Kidney (tissue), 14 donors: ENCODE data around the gene CDC42BPG. TPM values are rescaled to one million over a fixed set of nuclear protein-coding genes. Genes with fewer than 3 reads are reported as not detected.
A peak's percentile ranks its signal among the peaks of the same experiment; 100 is the strongest.

Experiments used
- DNase-seq, 5 donors: peaks; one replicate each; pipeline ENCODE4 v3.0.0-alpha.2; 2013 to 2020
- FAIRE-seq: peaks from 2 replicates; lab custom pipeline; 2012; peaks lifted over from hg19 to GRCh38; lab: Jason Lieb, UNC
- H3K27ac ChIP-seq, 2 donors: one replicate each; pipeline ENCODE4 v1.7.0; 2013; ENCODE audit warnings: low read depth in 2 of 2, low read length in 2 of 2, inconsistent platforms in 1 of 2
- H3K27me3 ChIP-seq: one replicate; pipeline ENCODE4 v1.7.1; 2013; ENCODE audit warnings: low read length, inconsistent platforms; ENCODE audit not compliant: control insufficient read depth, insufficient read depth
- H3K36me3 ChIP-seq, 3 donors: one replicate each; pipeline versions ENCODE4 v1.7.0 to v1.7.1; 2013; ENCODE audit warnings: low read length in 3 of 3, control low read depth in 1 of 3, inconsistent platforms in 1 of 3; ENCODE audit not compliant: insufficient read depth in 3 of 3, control insufficient read depth in 2 of 3
- H3K4me1 ChIP-seq, 3 donors: one replicate each; pipeline versions ENCODE4 v1.7.0 to v1.7.1; 2013; ENCODE audit warnings: low read length in 3 of 3, inconsistent platforms in 1 of 3, low read depth in 1 of 3; ENCODE audit not compliant: control insufficient read depth in 2 of 3, insufficient read depth in 2 of 3
- H3K4me3 ChIP-seq, 3 donors: one replicate each; pipeline versions ENCODE4 v1.7.0 to v1.8.1; 2013; ENCODE audit warnings: low read length in 3 of 3, control low read depth in 1 of 3, inconsistent platforms in 1 of 3
- H3K9ac ChIP-seq, 3 donors: one replicate each; pipeline versions ENCODE4 v1.7.0 to v1.7.1; 2013; ENCODE audit warnings: low read length in 3 of 3, control low read depth in 1 of 3, inconsistent platforms in 1 of 3
- H3K9me3 ChIP-seq, 3 donors: one replicate each; pipeline versions ENCODE4 v1.7.0 to v1.7.1; 2013; ENCODE audit warnings: low read length in 3 of 3, control low read depth in 1 of 3, inconsistent platforms in 1 of 3; ENCODE audit not compliant: control insufficient read depth in 2 of 3, insufficient read depth in 1 of 3
- intact Hi-C: fragments of 100-400 bp; cut with DNase I; formaldehyde crosslinking; loops from one replicate; pipeline ENCODE4 v1.11.1; 2022
- polyA plus RNA-seq: library from polyadenylated mRNA; stranded (reverse); fragments of 350-450 nt; fragmentation: Illumina TruSeq; extraction: RNeasy Lipid Tissue Mini Kit (QIAGEN cat#74804); gene quantifications from one replicate; pipeline ENCODE4 v1.2.3, GENCODE V29; 2014; ENCODE audit warnings: low read depth, low replicate concordance; ENCODE audit not compliant: insufficient read depth
- total RNA-seq: library from RNA; stranded (reverse); fragmentation: NEBNext Ultra II Directional; extraction: Animal tissue kit (Norgen Biotek cat#: 25700); gene quantifications from one replicate; pipeline ENCODE4 v1.2.1, GENCODE V29; 2021
- TF ChIP-seq, protein P1 (sequence below): IDR thresholded peaks from 3 replicates; pipeline ENCODE4 v1.5.1; 2012; ENCODE audit warnings: mild to moderate bottlenecking, moderate library complexity, borderline replicate concordance; ENCODE audit not compliant: insufficient read depth; ENCODE audit errors: extremely low read depth
- donor health status: control.
- donor health status: control.
- donor health status: control.
- donor health status: control.
- donor health status: control.
- donor health status: DM: yes; HTN: yes; CAD: no.
- donor health status: Normal renal cell carcinoma (clear cell type).

Gene CDC42BPG
- total and polyA plus RNA-seq, 2 donors from 2014 or later, result 4.5 to 20.7 TPM

DNA sequence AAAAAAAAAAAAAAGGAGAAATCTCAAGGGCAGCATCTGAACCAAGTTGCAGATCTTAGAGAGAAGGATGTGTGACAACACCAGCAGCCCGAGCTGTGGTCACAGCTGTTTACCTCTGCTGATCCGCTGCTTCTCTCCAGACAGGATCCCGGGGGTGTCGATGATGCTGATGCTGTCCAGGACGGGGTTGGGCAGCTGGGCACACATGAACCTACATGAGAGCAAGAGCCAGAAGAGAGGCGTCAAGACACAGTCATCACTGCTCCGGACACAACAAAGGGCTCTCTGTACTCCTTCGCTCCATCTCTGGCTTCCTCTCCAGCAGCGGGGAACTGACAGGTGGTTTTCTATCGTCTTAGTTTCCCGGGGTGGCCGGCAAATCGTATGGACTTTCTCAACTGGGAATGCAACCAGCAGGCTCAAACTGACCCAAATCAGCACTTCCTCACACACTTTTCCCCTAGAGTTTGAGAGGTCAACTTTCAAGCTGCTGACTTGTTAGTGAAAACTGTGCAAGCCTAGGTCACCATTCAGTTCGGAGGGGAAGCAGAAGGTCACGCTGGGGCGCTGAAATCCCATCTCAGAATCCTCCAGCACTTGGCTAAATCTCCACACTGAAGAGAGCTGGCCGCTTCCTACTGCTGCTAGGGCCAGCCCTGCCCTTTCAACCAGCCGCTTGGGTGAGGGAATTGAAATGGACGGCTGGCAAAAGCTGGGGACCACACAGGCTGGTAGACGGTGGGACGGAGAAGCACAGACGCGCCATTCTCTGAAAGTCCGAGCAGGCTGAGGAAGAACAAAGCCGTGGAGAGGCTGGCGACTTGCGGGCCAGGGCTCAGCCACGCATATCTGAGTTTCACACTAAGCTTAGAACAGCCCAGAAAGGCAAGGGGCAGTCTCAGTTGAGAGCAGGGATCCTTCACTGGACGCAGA is 30.1 kb upstream of the CDC42BPG start:
- DNase-seq (peak in 1 of 5 donors; percentile 49), FAIRE-seq (no peak)
- TF ChIP-seq, protein P1, sequence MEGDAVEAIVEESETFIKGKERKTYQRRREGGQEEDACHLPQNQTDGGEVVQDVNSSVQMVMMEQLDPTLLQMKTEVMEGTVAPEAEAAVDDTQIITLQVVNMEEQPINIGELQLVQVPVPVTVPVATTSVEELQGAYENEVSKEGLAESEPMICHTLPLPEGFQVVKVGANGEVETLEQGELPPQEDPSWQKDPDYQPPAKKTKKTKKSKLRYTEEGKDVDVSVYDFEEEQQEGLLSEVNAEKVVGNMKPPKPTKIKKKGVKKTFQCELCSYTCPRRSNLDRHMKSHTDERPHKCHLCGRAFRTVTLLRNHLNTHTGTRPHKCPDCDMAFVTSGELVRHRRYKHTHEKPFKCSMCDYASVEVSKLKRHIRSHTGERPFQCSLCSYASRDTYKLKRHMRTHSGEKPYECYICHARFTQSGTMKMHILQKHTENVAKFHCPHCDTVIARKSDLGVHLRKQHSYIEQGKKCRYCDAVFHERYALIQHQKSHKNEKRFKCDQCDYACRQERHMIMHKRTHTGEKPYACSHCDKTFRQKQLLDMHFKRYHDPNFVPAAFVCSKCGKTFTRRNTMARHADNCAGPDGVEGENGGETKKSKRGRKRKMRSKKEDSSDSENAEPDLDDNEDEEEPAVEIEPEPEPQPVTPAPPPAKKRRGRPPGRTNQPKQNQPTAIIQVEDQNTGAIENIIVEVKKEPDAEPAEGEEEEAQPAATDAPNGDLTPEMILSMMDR, result no peak
- Histone ChIP-seq H3K27me3 (no peaks in the 10 kb centered on the region), H3K4me3 (peak overlapping the region in 2 of 3 donors; percentile 32 to 97), H3K36me3 (peaks cover 0 to 10% (median 4%) of the 10 kb centered on the region in 3 donors), H3K9ac (peak overlapping the region in 1 of 3 donors; percentile 86), H3K27ac (peak overlapping the region; percentile 58 to 86), H3K9me3 (no peaks in the 10 kb centered on the region), H3K4me1 (peaks cover 0 to 71% (median 52%) of the 10 kb centered on the region in 3 donors)
- intact Hi-C loops, result no loop called here

DNA sequence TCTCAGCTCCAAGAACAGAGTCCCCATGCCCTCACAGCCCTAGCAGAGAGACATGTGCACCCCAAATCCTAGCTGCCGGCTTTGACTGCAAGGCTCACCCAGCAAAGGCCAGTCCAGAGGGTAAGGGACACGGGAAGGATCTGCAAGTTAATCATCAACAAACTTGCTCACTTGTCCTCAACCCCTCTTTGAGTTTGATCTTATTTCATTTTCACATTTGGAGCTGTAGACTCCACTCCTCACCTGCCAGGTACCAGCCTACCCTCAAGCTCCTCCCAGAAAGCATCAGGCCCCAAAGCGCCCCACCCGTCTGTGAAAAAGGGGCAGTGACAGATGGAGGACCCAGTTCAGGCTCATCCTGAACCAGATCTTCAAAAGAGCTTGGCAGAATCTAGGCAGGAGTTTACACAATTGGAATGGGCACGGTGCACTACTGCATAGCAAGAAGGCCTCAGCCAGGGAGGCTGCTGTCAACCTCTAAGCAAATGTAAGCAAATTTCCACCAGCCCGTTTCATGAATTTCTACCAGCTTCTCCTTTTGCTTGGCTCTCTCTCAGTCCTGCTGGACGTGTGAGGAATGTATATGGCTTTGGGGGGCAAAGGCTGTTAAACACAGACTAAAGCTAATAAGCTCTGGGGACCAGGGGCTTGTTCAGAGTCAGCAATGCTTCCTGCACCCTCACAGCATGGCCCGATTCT is 28.5 kb upstream of the CDC42BPG start:
- no peaks in the 10 kb centered on the region for H3K27me3 ChIP-seq
- H3K36me3 ChIP-seq, result peaks cover 0 to 10% (median 4%) of the 10 kb centered on the region in 3 donors
- no peak overlapping the region for H3K27ac ChIP-seq
- H3K9ac ChIP-seq, result no peak overlapping the region
- H3K9me3 ChIP-seq, result no peaks in the 10 kb centered on the region
- DNase-seq, result no peak
- H3K4me1 ChIP-seq, result peaks cover 0 to 69% (median 52%) of the 10 kb centered on the region in 3 donors
- no peak for FAIRE-seq
- peak overlapping the region in 1 of 3 donors; percentile 19 for H3K4me3 ChIP-seq
- TF ChIP-seq, protein P1, result no peak
- intact Hi-C loops, result no loop called here

DNA sequence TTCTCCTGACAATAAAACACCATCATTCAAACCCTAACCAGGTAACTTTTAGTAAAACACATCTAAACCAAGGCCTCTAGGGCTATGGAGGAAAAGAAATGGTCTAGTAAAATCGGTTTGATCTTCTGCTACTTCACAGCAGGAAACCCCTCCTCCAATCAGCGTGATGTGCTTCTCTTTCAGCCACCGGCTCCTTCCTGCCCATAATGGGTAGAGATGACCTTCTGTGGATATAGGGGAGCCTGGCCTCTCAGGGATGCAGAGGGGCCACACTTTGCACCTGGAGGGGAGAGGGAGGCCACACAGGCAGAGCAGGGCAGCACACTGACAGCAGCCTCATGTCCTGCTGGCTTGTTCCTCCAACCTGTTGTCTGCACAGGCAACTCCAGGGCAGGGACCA is 27.0 kb upstream of the CDC42BPG start:
- intact Hi-C loops, result no loop called here
- peaks cover 0 to 57% (median 52%) of the 10 kb centered on the region in 3 donors for H3K4me1 ChIP-seq
- no peak overlapping the region for H3K9ac ChIP-seq
- no peaks in the 10 kb centered on the region for H3K9me3 ChIP-seq
- TF ChIP-seq, protein P1, result no peak
- H3K36me3 ChIP-seq, result peaks cover 0 to 10% (median 4%) of the 10 kb centered on the region in 3 donors
- FAIRE-seq, result no peak
- peak overlapping the region in 1 of 3 donors; percentile 46 for H3K4me3 ChIP-seq
- H3K27me3 ChIP-seq, result no peaks in the 10 kb centered on the region
- H3K27ac ChIP-seq, result peak overlapping the region in 1 of 2 donors; percentile 76
- no peak for DNase-seq
